Astrocyte of the cerebellum (primary cell): ENCODE data around the gene TCIRG1.

Experiments used
- DNase-seq: peaks from one replicate; pipeline ENCODE4 v3.0.0-alpha.2; 2011; ENCODE audit warnings: low read depth
- H3K4me3 ChIP-seq: 2 replicates; pipeline ENCODE4 v1.5.1; 2011; ENCODE audit warnings: mild to moderate bottlenecking, low read depth, low read length, moderate library complexity
- in situ Hi-C: cut with HindIII; loops from 2 replicates; pipeline ENCODE4 v1.10.0; 2017; ENCODE audit warnings: low sequenced_read_pairs
- TF ChIP-seq, protein P1 (sequence below): IDR thresholded peaks from 2 replicates; pipeline ENCODE4 v1.5.1; 2012; ENCODE audit warnings: low read length, low read depth, moderate library complexity, mild to moderate bottlenecking; ENCODE audit errors: missing control alignments

TCIRG1 gene

DNA sequence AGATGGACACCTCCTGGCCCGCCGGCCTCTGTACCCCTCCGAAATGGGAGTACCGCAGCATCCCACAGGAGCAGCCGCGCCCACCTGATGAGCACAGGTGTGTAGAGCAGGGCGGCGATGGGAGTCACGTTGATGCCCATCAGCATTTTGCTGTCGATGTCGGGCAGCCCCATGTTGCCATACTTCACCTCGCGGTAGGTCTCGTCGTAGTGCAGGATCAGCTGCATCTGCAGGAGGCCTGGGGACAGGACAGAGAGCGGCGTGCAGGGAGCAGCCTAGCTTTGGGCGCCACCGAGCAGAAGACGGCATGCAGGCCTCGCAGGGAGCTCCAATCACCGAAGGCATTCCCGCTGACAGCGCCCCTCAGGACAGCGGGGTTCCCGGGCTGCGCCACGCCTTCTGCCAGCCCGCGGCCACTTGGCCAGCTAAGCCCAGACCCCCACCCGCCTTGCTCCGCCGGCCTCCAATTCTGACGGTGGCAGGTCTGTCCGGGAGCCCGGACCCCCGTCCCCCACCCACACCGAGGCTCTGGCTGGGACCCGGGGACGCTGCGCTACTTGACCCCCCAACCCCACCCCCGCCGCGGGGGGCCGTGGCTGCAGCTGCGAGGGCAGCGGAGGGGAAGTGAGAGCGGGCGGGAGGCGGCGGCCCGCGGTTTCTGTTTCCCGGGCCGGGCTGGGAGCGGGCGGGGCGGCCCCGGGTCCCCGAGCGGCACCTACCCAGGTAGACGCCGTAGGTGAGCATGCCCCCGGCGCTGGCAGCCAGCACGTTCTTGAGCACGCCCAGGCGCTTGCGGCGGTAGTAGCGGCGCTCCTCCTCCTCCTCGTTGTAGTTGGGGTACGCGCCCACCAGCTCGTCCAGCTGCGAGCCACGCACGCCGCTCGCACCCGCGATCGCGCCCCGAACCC lies 35.6 kb upstream of the TCIRG1 start:
- in situ Hi-C loops: no loop called here
- TF ChIP-seq, protein P1, sequence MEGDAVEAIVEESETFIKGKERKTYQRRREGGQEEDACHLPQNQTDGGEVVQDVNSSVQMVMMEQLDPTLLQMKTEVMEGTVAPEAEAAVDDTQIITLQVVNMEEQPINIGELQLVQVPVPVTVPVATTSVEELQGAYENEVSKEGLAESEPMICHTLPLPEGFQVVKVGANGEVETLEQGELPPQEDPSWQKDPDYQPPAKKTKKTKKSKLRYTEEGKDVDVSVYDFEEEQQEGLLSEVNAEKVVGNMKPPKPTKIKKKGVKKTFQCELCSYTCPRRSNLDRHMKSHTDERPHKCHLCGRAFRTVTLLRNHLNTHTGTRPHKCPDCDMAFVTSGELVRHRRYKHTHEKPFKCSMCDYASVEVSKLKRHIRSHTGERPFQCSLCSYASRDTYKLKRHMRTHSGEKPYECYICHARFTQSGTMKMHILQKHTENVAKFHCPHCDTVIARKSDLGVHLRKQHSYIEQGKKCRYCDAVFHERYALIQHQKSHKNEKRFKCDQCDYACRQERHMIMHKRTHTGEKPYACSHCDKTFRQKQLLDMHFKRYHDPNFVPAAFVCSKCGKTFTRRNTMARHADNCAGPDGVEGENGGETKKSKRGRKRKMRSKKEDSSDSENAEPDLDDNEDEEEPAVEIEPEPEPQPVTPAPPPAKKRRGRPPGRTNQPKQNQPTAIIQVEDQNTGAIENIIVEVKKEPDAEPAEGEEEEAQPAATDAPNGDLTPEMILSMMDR: no peak
- no peak for DNase-seq
- H3K4me3 ChIP-seq: peak overlapping the region; percentile 51

DNA sequence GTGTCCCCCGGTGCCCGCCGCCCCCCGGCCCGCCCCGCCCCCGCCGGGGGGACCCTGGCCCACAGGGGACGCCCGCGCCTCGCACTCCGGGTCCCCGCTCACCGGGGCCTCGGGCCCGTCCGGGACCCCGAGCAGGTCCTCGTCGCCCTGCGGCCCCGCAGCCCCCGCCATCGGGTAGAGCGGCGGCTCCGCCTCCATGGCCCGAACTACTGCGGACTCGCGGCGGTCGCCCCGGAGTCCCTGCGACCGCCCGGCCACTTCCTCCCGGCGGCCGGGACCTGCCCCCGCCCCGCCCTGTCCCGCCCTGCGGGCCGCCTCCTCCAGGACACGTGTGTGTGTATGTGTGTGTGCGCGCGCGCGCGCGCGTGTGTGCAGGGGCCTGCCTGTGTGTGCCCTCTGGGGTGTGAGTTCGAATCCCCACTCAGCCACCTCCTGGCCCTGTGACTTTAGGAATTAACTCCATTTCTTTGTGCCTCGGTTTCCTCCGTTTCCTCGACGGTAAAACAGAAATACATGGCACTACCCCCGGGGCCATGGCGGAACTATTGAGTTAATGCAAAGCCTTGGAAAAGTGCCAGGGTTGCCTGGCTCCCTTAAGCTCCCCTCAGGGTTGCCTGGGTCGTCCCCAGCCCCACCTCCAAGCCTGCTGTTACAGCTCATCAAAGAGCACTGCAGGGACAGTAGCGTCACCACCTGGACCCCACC lies 34.8 kb upstream of the TCIRG1 start, which contains the start of gene UNC93B1:
TSS of gene UNC93B1 (minus strand) at position 252 of the 705 bp plus-strand sequence. CDS start at position 198, 54 bp downstream.
- TF ChIP-seq, protein P1: no peak
- in situ Hi-C loops: no loop called here
- no peak for DNase-seq
- peak within 1 kb of the TSS; percentile 51 for H3K4me3 ChIP-seq

DNA sequence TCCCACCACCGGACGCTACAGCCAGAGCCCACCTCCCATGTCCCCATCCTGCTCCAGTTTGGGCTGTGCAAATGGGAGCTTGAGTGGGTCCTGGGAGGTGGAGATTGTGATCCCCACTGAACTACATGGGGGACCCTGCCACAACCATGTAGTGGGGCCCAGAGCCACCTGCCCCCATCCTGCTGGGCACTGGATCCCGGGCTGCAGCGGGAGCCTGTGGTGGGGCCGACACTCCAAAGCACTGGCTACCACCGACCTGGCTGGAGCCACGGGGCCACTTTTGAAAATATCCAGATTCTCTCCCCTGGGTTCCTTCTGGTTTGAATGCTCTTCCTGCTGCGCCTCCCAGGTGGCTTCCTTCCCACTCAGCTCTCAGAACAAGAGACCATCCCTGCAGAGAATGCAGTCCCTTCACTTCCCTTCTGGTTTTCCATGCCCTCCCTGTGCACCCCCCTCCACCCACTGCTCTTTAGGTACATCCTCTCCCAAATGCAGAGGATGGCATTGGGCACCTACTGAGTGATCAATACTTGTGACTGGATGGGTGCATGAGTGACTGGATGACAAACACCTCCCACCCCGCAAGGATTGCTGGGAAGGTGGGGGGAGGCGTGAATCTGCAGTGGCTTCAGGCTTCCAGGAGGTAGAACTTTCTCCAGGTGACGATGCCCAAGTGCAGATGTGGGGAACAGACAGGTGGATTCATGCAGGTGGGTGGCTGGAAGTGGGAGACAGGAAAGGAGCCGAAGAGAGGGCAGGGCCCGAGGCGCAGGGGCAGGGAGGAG lies 34.1 kb upstream of the TCIRG1 start:
- H3K4me3 ChIP-seq: peak overlapping the region; percentile 51
- no peak for DNase-seq
- TF ChIP-seq, protein P1: no peak
- in situ Hi-C loops: no loop called here

DNA sequence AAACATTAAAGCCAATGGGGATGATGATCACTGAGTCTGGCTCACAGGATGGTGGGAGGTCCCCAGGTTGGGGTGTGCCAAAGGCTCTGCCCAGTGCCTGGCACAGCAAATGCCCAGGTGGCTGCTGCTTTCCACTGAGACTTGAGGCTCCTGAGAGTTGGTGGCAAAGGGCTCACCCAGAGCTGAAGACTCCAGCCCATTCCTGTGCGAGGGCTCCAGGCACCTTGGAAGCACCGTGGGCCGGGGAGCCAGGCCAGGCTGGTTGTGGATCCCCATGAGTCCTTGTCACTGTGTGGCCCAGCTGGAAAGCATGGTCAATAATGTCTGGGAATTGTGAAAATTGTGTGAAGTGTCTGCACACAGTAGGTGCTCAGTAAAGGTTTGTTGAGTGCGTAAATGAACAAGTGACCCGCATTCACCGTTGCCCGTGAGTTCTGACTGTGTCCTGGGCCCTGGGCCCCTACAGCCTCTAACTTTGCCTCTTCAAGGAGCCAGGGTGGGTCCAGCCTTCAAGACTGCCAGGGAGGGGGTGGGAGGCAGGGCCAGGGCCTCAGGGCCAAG lies 32.1 kb upstream of the TCIRG1 start:
- TF ChIP-seq, protein P1: no peak
- in situ Hi-C loops: no loop called here
- no peak overlapping the region for H3K4me3 ChIP-seq
- DNase-seq: no peak

DNA sequence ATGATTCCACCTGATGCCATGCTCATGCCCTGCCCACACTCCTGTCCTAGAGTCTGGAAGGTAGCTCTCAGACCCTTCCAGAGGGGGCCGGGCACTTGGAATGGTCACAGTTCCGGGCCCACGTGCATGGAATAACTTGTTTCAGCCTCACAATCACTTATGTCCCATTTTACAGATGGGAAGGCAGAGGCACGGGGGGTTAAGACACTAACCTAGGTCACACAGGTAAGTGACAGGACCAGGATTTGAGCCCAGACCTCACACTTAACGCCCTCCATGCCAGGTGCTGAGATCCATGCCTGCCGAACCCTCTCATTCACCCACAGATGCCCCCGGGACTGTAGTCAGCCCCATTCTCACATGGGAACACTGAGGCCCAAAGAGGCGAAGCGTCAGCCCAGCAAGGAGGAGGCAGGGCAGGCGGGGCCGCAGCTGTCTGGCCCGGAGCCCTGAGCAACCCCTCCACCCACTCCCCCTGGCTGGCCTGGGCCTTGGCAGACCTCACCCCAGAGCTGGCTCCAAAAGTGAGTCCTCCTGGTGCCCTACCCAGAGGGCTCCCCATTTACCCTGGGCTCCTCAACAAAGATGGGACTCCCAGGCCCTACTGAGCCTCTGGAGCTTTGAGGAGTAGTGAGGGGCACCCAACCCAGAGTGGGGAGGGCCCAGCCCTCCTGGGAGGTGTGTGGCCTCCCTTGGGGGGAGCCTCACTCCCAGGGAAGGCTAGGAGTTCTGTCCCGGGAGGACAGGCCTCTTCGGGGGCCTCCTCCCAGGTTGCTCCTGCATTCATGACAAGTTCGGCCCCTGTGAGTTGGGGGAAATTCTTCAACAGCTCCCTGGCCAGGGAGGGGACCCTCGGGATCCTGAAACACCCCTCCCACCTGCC lies 31.1 kb upstream of the TCIRG1 start:
- in situ Hi-C loops: no loop called here
- DNase-seq: no peak
- TF ChIP-seq, protein P1: no peak
- no peak overlapping the region for H3K4me3 ChIP-seq
